Lung (tissue), 12 donors: ENCODE data around the gene LIFR. TPM values are rescaled to one million over a fixed set of nuclear protein-coding genes. Genes with fewer than 3 reads are reported as not detected.
A peak's percentile ranks its signal among the peaks of the same experiment; 100 is the strongest.

Experiments used
- ATAC-seq: fragments of 200-7000 bp; cut with Tn5 transposase; one replicate; pipeline ENCODE4 v1.9.1; 2020; ENCODE audit warnings: moderate number of reproducible peaks; ENCODE audit not compliant: insufficient read depth, low FRiP score
- DNase-seq, 3 donors: peaks; one replicate each; pipeline ENCODE4 v3.0.0-alpha.2; 2013 to 2017
- H3K27ac ChIP-seq, 2 donors: one replicate each; pipeline ENCODE4 v1.5.1; 2013; ENCODE audit warnings: mild to moderate bottlenecking in 2 of 2, moderate library complexity in 2 of 2, control low read depth in 1 of 2, inconsistent platforms in 1 of 2, low read depth in 1 of 2, low read length in 1 of 2
- H3K27me3 ChIP-seq, 3 donors: one replicate each; pipeline ENCODE4 v1.5.1; 2013; ENCODE audit warnings: low read length in 2 of 3; ENCODE audit not compliant: control insufficient read depth in 3 of 3, insufficient read depth in 3 of 3
- H3K36me3 ChIP-seq, 4 donors: one replicate each; pipeline ENCODE4 v1.5.1; 2013; ENCODE audit warnings: low read length in 4 of 4, mild to moderate bottlenecking in 1 of 4, moderate library complexity in 1 of 4; ENCODE audit not compliant: control insufficient read depth in 4 of 4, insufficient read depth in 4 of 4
- H3K4me1 ChIP-seq, 5 donors: one replicate each; pipeline ENCODE4 v1.5.1; 2013; ENCODE audit warnings: low read length in 5 of 5, mild to moderate bottlenecking in 2 of 5, moderate library complexity in 1 of 5; ENCODE audit not compliant: control insufficient read depth in 5 of 5, insufficient read depth in 5 of 5
- H3K4me3 ChIP-seq: one replicate; pipeline ENCODE4 v1.5.1; 2013; ENCODE audit warnings: mild to moderate bottlenecking, control low read depth, moderate library complexity
- H3K9ac ChIP-seq, 2 donors: one replicate each; pipeline ENCODE4 v1.5.1; 2013; ENCODE audit warnings: low read length in 2 of 2, control low read depth in 1 of 2; ENCODE audit not compliant: insufficient read depth in 1 of 2
- H3K9me3 ChIP-seq, 4 donors: one replicate each; pipeline ENCODE4 v1.5.1; 2013; ENCODE audit warnings: low read length in 3 of 4, mild to moderate bottlenecking in 1 of 4, moderate library complexity in 1 of 4; ENCODE audit not compliant: control insufficient read depth in 4 of 4, insufficient read depth in 3 of 4
- WGBS, 2 donors: extraction: QIAGEN DNeasy Blood & Tissue Kit; methylation state at CpG; one replicate each; pipeline ENCODE4 v1.1.7; 2013; 5-methylcytosine and 5-hydroxymethylcytosine counted together
- polyA plus RNA-seq, 2 donors: library from polyadenylated mRNA; stranded (reverse); fragments of 200-250 nt; gene quantifications; one replicate each; pipeline ENCODE4 v1.2.1, GENCODE V29; 2013
- total RNA-seq, 2 donors: library from RNA; depleted of rRNA in 1 of 2; stranded (reverse); fragments of >200 nt in 1 of 2; gene quantifications; one replicate each; pipeline ENCODE4 v1.2.1, GENCODE V29; 2014 to 2021
- TF ChIP-seq, protein P1 (sequence below): IDR thresholded peaks from 2 replicates; pipeline ENCODE4 v1.5.1; 2012; ENCODE audit warnings: mild to moderate bottlenecking; ENCODE audit errors: control extremely low read depth, extremely low read depth
- donor health status: control.
- donor health status: control.
- donor health status: Bipolar disorder and iron deficiency.
- donor health status: healthy.
- donor health status: DM: yes; HTN: yes; CAD: no.

The LIFR gene
- total and polyA plus RNA-seq, 4 donors: 14.2 to 345 (median 37.8) TPM

GRCh38 chr5:38602641-38603040 is 46.2 kb upstream of the LIFR start:
- WGBS, 2 donors: 88 to 92% methylated on average over 5 of the region's 5 CpGs
- Histone ChIP-seq H3K36me3 (no peaks in the 10 kb centered on the region), H3K27ac (no peak overlapping the region)

DNA sequence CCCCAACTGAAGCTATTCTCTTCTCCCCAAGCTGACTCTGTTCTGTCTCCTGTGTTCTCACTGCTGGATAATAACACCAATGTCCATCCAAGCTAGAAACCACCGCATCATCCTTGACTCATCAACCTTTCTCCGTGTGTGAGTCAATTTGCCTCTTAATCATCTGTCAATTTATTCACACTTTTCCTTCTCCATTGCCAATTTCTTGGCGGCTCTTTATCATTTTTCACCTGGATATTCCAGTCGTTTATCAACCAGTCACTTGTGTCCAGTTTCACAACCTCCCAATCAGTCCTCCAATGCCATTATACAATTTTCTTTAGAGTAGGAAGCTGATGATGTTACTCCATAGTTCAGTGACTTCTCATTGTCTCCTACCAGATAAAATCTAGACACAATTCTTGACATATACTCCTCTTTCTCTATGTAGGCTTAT is 45.4 kb upstream of the LIFR start:
- no peaks in the 10 kb centered on the region for H3K9me3 ChIP-seq
- no peak overlapping the region for H3K4me3 ChIP-seq
- peak overlapping the region in 1 of 2 donors; percentile 54 for H3K27ac ChIP-seq
- no peak for ATAC-seq
- no peak for DNase-seq
- no peaks in the 10 kb centered on the region for H3K27me3 ChIP-seq
- H3K9ac ChIP-seq: no peak overlapping the region
- peaks cover 0 to 20% (median 3%) of the 10 kb centered on the region in 5 donors for H3K4me1 ChIP-seq
- TF ChIP-seq, protein P1, sequence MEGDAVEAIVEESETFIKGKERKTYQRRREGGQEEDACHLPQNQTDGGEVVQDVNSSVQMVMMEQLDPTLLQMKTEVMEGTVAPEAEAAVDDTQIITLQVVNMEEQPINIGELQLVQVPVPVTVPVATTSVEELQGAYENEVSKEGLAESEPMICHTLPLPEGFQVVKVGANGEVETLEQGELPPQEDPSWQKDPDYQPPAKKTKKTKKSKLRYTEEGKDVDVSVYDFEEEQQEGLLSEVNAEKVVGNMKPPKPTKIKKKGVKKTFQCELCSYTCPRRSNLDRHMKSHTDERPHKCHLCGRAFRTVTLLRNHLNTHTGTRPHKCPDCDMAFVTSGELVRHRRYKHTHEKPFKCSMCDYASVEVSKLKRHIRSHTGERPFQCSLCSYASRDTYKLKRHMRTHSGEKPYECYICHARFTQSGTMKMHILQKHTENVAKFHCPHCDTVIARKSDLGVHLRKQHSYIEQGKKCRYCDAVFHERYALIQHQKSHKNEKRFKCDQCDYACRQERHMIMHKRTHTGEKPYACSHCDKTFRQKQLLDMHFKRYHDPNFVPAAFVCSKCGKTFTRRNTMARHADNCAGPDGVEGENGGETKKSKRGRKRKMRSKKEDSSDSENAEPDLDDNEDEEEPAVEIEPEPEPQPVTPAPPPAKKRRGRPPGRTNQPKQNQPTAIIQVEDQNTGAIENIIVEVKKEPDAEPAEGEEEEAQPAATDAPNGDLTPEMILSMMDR: no peak
- WGBS, 2 donors: 73 to 84% methylated on average over 4 of the region's 4 CpGs
- no peaks in the 10 kb centered on the region for H3K36me3 ChIP-seq

More at GRCh38 chr5:38602641-38603040, 46.2 kb upstream of the LIFR start:
- no peak for DNase-seq
- H3K9ac ChIP-seq: no peak overlapping the region
- no peak overlapping the region for H3K4me3 ChIP-seq
- H3K9me3 ChIP-seq: no peaks in the 10 kb centered on the region
- H3K27me3 ChIP-seq: no peaks in the 10 kb centered on the region
- no peak for ATAC-seq
- peaks cover 0 to 22% (median 8%) of the 10 kb centered on the region in 5 donors for H3K4me1 ChIP-seq
- TF ChIP-seq, protein P1: no peak

- Histone ChIP-seq H3K27me3 (no peaks in the 10 kb centered on the region), H3K9ac (no peak overlapping the region), H3K9me3 (no peaks in the 10 kb centered on the region), H3K4me3 (no peak overlapping the region), H3K27ac (peak overlapping the region in 1 of 2 donors; percentile 54), H3K4me1 (peaks cover 0 to 20% (median 3%) of the 10 kb centered on the region in 5 donors), H3K36me3 (no peaks in the 10 kb centered on the region)
- DNase-seq (no peak), ATAC-seq (no peak)
- WGBS, 2 donors: 63 to 70% methylated on average over 5 of the region's 5 CpGs
- TF ChIP-seq, protein P1: no peak
These were observed 44.9 kb upstream of the LIFR start for GRCh38 chr5:38601133-38601862.
